HG03135 (cell line): Measurements from ENCODE around the gene DHX58.

Experiments used
- ATAC-seq: cut with Tn5 transposase; IDR thresholded peaks from one replicate; pipeline ENCODE4 v1.9.1; 2021; ENCODE audit warnings: mild to moderate bottlenecking, moderate library complexity; ENCODE audit not compliant: unreplicated experiment

The DHX58 gene

GRCh38 chr17:42087736-42088705 is 24.5 kb downstream of the DHX58 start:
- ATAC-seq = no peak

DNA sequence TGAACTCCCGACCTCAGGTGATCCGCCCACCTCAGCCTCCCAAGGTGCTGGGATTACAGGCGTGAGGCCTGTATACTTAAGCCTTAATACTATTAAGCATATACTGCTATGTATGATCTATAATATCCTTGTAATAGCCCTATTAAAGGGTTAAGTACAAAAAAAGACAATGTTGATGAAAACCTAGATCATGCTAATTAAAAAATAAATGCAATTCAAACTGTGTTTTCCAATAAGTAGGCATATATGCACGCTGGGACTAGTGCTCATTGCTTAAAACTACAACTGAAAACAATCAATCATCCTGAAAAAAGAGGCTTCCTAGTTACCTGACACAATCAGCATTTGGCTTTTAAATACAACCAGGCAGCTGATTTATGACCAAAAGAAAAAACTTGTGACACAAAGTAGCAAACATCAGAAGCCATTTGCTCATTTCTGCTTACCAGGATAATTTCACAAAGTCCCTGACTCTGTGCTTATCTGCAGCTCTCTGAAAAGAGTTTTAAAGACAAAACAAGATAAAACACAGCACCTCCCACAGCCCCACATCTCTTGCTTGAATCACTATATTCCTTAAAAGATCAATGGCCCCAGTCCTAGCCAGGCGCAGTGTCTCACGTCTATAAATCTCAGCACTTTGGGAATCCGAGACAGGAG is 25.3 kb downstream of the DHX58 start:
- no peak for ATAC-seq

DNA sequence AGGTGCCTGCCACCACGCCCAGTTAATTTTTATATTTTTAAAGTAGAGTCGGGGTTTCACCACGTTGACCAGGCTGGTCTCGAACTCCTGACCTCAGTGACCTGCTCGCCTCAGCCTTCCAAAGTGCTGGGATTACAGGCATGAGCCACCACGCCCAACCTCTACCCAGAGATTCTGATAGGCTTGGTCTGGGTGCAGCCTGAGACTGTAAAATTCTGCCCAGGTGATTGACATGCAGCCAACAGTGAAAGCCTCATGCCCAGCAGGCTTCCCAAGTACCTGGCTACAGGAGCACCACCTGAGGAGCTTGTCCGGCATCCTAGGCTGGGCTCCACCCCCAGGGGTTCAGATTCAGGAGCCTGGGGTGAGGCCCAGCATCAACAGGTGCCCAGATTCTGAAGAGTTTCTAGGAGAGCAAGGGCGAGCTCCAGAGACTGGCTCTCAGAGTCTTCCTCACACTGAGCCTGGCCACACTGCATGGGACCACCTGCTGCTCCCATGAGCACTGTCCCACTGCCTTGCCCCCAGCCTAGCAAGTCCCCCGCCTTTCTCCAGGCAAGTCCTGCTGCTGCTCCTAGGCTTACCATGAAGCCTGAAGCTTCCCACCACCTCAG is 30.9 kb downstream of the DHX58 start:
- ATAC-seq = no peak

DNA sequence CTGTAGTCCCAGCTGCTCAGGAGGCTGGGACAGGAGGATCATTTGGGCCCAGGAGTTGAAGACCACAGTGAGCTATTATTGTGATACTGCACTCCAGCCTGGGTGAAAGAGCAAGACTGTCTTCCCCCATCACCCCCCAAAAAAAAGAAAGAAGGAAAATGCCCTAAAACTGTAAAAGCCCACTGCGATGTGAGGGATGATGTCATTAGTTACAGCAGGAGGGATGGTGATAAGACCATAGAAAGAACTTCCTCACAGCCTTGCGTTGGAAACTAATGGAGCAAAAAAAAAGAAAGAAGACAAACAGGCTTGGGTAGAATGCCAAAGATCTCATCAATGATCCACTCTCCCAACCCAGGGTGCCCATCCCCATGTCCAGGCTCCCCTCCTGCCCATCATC is 33.0 kb downstream of the DHX58 start:
- no peak for ATAC-seq

DNA sequence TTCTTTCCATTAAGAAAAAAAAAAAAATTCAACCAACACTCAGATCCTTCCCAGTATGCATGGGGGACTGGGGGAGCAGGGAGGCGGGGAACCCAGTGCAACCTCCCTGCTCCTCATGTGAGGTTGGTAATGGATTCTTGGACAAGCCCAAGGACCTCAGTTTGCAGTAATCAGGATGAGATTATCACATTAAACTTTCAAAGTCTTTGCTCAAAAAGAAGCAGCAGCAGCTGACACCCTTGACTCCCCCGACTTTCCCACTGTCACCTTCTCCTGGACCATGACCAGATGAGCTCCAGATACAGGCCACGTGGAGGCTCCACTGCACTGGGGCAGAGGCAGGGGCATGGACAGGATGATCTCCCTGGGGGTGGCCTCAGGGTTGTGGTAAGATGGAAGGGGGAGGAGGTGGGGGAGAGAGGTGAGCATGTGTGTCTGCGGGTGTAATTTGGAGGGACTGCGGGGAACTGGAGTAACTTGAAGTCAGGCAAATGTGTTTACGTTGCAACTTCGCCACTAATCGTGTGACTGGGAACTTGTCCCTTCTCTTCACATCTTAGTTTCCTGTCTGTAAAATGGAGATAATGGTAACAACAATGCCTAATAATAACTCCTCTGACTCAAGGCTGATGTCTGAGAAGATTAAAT is 34.0 kb downstream of the DHX58 start:
- ATAC-seq = no peak

DNA sequence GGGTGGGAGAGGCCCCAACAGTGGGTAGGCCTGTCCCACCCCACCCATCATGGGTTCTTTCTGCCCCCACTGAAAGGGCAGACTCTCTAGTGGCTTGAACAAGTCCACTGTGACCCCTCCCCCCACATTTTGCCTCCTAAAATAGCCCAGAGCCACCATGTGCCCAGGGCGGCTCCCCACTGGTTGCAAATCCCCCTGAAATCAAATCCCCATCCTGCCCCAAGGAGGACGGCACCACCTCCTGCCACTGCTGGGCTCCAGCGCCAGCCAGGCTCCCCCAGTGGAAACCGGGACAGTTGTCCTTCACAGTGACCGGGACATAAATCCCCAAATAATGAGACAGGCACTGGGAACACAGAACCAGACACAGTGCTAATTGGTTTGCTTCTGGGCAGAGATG is 34.8 kb downstream of the DHX58 start:
- no peak for ATAC-seq

DNA sequence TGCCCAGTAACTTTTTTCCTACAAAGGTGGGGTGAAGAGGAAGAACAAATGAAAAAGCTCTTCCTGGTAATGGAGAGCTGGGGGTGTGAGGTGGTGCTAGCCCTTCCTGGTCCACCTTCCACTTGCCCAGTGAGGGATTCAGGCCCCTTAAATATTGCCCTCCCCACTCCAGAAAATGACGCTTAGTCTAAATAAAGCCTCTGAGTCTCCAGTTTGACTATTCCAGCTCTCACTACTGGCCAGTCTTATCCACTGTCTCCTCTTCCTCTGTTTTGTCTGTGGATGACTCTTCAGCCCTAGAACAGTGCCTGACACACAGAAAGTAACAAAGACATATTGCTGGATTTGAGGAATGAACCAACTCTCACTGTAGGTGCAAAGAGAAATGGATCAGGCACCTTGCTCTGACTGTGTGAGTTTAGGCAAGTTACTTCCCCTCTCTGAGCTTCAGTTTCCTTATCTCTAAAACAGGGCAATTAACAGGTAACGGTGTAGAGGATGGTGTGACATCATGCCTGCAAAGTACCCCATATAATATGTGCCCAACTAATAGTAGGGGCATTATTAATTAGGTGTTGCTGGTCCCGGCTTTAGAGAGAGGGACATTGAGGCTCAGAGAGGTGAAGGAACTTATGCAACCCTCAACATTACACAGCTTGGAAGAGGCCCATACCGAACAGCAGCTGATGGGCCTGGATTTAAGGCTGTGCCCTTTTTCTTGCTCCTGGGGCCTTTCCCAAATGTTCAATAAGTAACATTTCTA is 35.5 kb downstream of the DHX58 start:
- ATAC-seq = no peak

GRCh38 chr17:42075789-42076188 is 36.7 kb downstream of the DHX58 start:
- ATAC-seq = no peak

- no peak for ATAC-seq
These were observed 40.0 kb downstream of the DHX58 start for GRCh38 chr17:42072323-42073187.

DNA sequence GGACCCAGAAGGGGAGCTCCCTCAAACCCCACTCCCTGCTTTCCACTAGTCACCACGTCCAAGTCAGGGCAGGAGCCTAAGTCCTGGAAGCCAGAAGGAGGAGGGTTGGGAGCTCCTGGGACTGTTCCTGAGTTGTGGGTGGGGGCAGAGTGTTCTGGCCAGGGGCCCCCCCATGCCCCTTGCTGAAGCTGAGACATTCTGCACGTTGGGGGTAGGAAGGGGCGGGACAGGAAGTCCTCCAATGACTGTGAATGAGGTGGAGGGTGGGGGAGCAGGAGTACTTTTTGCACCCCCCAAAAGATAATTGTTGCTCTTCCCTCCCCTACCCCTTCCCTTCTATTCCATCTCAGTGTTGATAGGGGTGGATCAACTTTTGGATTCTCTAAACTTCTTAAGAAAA is 40.7 kb downstream of the DHX58 start:
- ATAC-seq = no peak

- ATAC-seq = no peak
These were observed 43.5 kb downstream of the DHX58 start for GRCh38 chr17:42068979-42069378.

- no peak for ATAC-seq
These were observed 45.0 kb downstream of the DHX58 start for GRCh38 chr17:42067371-42068091.

DNA sequence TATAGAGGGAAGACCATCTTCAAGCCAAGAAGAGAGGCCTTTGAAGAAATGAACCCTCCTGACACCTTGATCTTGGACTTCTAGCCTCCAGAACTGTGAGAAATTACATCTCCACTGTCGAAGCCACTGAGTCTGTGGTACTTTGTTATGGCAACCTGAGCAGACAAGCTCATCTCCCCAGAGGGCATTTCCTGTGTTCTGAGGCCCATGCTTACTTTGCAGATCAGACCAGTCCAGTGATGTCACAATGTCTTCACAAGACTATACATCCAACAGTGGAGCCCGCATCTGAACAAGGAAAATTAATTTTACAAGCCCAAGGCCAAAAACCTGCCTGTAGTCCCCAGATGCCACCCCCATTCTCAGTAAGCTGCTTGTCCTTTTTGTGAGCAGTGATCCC is 47.3 kb downstream of the DHX58 start:
- ATAC-seq = no peak

DNA sequence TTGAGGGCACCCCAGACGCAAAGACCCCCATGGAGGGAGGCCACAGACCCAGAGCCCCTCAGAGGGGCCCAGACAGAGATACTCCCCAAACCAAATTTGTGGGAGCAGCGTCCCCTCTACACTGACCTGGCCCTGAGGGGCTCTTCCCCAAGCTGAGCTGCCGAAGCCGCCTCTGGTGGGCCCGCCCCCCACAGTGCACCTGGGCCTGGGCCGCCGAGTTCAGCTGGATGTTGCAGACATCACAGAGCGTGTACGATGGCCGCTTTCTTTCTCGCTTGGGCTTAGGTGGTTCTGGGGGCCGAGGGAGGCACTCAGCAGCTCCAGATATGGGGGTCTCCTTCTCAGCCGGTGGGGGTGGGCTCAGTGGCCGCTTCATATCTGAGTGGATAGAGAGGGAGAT is 49.8 kb downstream of the DHX58 start:
- no peak for ATAC-seq

- ATAC-seq = no peak
These were observed 50.6 kb downstream of the DHX58 start for GRCh38 chr17:42061646-42062487.

GRCh38 chr17:42060231-42060630 is 52.3 kb downstream of the DHX58 start:
- no peak for ATAC-seq

GRCh38 chr17:42059815-42060214 is 52.7 kb downstream of the DHX58 start:
- no peak for ATAC-seq

- no peak for ATAC-seq
These were observed 54.5 kb downstream of the DHX58 start for GRCh38 chr17:42058063-42058462.
